ENCODE measurements around the gene MTMR6. TPM values are rescaled to one million over a fixed set of nuclear protein-coding genes. Genes with fewer than 3 reads are reported as not detected.

MTMR6 gene
- total RNA-seq, 1 donor from 2014 or later = 25.3 TPM

DNA sequence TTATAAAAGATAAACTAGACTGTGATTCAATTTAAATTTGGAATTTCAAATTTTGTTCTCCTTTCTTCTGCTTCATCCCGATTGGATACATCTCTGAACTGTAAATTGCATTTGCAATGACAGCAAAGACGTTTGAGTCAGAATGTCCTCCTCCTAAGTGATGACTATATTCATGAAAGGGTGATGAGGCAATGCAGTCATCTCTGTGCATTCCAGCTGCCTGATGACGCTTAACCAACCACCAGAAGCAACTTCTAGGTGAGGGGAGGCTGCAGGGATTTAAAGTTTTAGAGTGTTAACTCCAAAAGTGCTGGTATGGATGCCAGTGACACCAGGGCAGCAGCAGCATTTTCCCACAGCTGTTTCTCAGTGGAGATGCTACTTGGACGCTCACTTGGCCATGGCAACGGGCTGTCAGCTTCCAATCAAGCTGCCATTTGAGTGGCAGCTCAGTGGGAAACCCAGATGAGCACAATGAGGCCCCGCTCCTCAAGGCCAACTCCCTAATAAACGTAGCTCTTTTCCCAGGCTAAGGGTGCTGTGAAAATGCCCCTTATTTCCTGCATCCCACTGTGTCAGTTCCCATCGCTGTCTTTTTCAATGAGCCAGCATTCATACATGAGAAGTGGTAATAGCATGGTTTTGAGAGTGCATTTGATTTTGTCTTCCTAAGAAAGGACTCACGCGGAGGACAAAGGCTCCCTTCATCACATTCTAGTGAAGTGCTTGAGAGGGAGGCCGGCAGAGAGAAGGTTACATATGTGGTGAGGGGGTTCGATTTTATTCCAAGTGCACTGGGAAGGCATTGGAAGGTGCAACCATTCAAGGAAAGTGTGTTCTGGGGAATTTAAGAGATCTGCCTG is 70.0 kb downstream of the MTMR6 start:
- peak; percentile 85 for DNase-seq (ENCODE audit: low read depth)

DNA sequence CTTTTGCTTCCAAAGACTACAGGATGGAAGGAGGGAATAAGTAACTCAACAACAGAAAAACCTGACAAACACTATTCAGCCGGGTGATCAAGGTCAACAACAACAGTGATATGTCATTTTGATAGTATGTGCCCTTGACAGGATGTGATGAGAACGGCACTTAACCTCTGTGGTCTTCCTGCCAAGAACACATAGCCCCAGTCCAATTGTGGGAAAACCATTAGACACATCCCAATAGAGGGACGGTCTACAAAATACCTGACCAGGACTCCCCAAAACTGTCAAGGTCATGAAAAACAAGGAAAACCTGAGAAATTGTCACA is 72.1 kb downstream of the MTMR6 start:
- peak; percentile 42 for DNase-seq (ENCODE audit: low read depth)

DNA sequence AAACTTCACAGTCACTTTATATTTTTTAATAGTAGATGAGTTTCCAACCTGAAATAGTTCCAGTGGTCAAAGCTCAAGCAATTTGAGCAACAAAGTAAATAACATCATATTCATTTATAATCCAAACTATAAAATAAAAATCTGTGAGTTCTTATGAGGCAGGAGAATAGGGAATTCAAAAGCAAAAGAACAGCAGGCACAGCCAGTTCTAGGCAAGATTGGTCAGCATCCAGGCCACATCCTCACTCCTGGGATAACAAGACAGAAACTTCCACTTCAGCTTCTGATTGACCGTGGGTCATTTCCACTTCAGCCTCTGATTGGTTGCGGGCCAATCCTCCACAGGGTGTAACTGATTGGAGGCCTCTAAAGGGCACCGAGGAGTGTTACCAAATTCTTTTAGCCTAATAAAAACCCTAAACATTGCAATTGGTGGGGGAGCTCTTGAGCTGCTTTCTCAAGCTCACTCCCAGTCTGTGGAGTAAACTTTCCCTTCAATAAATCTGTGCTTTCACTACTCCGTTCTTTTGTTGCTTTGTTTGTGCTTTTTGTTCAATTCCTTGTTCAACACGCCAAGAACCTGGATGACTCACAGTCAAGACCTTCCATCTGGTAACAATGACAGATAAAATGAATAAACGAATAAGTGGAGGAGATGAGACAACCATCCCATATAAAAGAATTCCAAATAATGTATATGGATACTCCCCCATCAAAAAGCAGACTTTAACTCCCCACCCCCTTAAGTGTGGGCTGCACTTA is 72.6 kb downstream of the MTMR6 start:
- peak; percentile 82 for DNase-seq (ENCODE audit: low read depth)

DNA sequence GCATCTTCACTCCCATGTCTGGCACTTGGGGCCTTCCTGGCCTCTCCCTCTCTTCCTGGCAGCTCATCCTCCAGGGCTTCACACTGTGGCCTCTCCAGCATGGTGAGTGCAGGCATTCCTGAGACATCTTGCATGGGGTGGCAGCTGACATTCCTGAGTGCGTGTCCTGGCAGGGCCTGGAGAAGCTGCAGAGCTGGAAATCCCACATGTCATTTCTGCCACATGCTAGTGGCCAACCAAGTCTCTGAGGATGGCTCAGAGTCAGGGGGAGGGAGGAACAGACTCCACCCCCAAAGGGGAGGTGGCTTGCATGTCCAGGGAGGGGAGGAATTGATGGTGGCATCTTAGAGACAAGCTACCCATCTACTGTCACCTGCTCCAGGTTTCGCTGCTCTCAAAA is 73.6 kb downstream of the MTMR6 start:
- no peak for DNase-seq (ENCODE audit: low read depth)

DNA sequence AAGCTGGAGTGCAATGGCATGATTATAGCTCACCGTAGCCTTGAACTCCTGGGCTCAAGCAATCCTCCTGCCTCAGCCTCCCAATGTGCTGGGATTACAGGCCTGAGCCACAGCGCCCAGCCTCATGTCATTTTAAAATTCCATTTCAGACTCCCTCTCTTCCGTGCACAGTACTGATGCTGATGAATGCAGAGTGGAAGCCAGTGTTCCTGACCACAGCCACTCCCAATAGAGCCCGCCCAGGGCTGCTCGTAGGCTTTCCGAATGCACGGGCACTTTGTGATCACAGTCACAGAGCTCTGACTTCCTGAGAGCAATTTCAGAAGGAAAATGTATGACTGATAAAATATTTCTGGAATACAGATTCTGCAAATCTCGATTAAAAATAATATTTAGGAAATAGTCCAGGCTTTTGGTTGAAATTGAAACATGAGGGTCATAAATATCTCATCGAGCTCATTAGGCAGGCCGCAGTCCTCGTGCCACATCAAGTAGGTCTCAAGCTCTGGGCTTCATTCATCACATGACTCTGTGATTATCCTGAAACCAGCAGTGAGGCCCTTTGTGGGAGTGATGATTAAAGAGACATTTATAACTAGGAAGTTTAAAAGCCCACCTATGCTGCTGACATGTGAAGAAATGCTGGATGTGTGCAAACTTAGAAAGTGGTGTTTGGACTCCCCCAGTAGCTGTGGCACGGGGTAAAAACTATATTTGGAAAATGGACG is 76.3 kb downstream of the MTMR6 start:
- DNase-seq (ENCODE audit: low read depth) = no peak

DNA sequence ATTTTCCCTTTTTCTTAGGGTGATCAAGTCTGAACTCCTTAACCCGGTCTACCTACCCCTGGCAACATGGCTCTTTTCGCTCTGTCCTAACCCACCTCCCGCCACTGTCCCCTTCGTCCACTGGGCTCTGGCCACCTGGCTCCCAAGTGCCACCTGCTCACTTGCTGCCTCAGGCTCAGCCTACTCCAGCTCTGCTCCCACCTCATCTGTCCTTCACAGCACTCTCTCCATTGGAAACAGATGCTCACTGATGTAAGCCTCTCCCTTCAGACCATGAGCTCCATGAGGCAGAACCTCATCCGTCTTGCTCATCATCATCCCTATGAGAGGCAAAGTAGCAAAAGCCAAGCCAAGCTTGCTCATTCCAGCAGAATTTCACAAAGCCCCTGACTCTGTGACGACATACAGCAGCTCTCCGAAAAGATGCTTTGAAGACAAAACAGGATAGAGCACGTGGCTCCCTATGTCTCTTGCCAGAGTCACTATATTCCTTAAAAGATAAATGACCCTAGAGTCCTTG is 79.9 kb downstream of the MTMR6 start:
- DNase-seq (ENCODE audit: low read depth) = no peak

DNA sequence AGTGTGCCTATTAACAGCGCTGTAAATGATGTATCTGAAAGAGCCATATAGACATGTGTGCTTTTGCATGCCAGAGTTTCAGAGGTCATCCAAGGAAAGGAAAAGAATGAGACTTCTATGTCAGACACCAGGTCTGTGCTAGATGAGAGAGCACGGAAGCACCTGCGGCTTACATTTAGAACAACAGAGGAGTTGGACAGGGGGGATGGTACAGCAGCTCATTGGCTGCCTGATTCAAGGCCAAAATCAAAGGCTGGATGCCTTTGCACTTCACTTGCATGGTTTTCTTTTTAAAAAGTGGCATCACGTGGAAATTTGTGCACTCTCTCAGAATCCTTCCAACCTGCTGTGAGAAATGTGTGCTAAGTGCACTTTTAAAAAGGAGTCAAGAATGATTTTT is 82.4 kb downstream of the MTMR6 start:
- DNase-seq (ENCODE audit: low read depth) = no peak

DNA sequence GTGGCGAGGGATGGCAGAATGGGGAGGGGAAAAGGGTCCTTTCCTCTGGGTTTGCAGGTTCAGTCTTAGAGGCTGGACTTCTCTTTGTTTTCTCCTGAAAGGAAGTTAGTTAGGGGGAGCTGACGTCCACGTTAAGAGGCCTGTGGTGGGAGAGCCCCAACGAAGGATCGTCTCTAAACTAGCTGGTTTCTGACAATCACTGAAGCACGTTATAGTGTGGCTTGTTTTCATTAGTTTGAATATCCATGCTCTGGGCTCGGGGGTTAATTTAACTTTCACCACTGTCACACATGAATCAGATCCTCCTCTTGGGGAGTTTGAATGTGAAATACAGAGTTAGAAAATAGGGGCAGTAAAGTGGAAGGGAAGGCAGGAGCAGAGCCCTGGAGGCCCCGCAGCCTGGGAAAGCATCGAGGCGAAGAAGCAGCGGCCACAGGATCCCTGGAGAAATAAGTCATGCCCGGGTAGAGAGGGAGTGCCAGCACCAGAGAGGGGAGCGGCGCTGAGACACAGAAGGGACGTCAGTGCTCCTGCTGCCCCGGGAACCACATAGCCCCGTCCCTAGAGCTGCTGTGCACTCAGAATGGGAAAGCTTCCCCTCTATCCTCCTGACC is 84.1 kb downstream of the MTMR6 start:
- DNase-seq (ENCODE audit: low read depth) = no peak

DNA sequence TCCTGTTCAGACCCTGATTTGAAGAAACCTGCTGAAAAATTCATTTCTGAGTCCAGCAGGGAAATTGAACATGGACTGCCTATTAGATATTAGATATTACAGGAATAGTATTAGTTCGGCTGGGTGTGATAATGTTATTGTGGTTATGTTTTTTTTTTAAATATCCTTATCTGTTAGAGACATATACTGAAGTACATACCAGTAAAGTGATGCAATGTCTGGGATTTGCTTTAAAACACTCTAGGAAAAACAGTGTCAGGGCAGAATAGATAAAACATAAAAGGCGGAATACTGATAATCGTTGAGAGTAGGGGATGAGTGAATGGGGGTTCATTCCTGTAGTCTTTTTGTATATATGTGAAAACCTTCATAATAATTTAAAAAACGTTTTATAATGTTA is 86.5 kb downstream of the MTMR6 start:
- DNase-seq (ENCODE audit: low read depth) = no peak

DNA sequence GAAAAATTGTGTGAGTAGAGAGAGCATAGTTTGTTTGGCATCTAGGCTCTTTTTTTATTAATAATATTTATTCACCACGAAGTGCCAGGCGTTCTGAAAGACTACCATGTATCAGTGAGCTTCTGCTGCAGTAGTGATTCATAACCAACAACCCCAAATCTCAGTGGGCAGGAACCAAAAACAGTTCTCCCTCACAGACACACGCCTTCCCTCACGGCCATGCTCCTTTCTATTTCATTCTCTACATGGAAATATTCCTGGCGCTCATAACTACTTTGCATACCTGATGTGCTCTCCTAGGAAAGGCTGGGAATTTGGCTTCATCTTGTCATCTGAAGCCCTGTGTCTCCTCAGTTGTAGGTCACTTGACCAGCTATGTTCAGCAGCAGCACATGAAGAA is 88.6 kb downstream of the MTMR6 start:
- no peak for DNase-seq (ENCODE audit: low read depth)

DNA sequence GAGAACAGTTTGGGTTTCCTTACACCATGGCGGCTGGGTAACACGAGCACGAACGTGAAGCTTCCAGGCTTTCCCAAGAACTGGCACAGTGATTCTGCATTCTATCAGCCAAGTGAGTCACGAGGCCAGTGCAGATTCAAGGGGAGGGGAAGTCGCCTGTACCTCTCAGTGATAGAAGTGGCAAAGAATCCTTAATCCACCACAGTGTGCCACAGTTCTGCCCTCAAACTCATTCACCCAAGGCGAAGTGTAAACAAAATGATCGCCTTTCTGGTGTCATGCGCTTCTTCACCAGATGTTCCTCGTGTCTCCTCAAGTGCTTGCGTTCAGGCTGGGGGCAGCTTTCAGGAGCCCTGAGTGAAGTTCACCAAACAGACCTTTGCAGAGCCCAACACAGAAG is 90.3 kb downstream of the MTMR6 start:
- peak; percentile 27 for DNase-seq (ENCODE audit: low read depth)

Other genes with a start within 250 kb of the MTMR6 start
- gene PABPC3, start 191.4 kb downstream of the MTMR6 start, total RNA-seq = 0.17 and 0.35 TPM in 2 replicates
- gene AMER2, start 115.2 kb downstream of the MTMR6 start, total RNA-seq = not detected in 2 replicates
- 60.9 and 86.1 TPM in 2 replicates for gene NUP58, start 14.1 kb upstream of the MTMR6 start, total RNA-seq
- gene ATP8A2, start 84.5 kb upstream of the MTMR6 start, total RNA-seq = 2.7 and 12.3 TPM in 2 replicates